HG03196 (cell line): ENCODE data around the gene NCSTN.
"Not testable (repeated sequence)": the region's sequence is repeated elsewhere in the genome, so short reads cannot be mapped to it uniquely, and the experiment has no call there.

Experiments used
- ATAC-seq: cut with Tn5 transposase; IDR thresholded peaks from one replicate; pipeline ENCODE4 v1.9.1; 2021; ENCODE audit not compliant: unreplicated experiment

Gene NCSTN

GRCh38 chr1:160370561-160371345 is 27.6 kb downstream of the NCSTN start:
- ATAC-seq, result no peak

- no peak for ATAC-seq
These were observed 28.1 kb downstream of the NCSTN start for GRCh38 chr1:160371346-160371631.

- no peak for ATAC-seq
These were observed 28.6 kb downstream of the NCSTN start for GRCh38 chr1:160371756-160372155.

GRCh38 chr1:160373696-160374095 is 30.5 kb downstream of the NCSTN start:
- ATAC-seq, result no peak

GRCh38 chr1:160374306-160375110 is 31.3 kb downstream of the NCSTN start:
- ATAC-seq, result no peak

GRCh38 chr1:160375788-160376524 is 32.8 kb downstream of the NCSTN start:
- no peak for ATAC-seq

GRCh38 chr1:160376525-160377131 is 33.4 kb downstream of the NCSTN start:
- ATAC-seq, result no peak

GRCh38 chr1:160377585-160378206 is 34.5 kb downstream of the NCSTN start:
- no peak for ATAC-seq

GRCh38 chr1:160384812-160385211 is 41.6 kb downstream of the NCSTN start:
- not testable (repeated sequence) for ATAC-seq

GRCh38 chr1:160388406-160388805 is 45.2 kb downstream of the NCSTN start:
- not testable (repeated sequence) for ATAC-seq

- no peak for ATAC-seq
These were observed 51.5 kb downstream of the NCSTN start for GRCh38 chr1:160394673-160395072.

GRCh38 chr1:160397651-160398050 is 54.5 kb downstream of the NCSTN start:
- no peak for ATAC-seq

- ATAC-seq, result no peak
These were observed 55.6 kb downstream of the NCSTN start for GRCh38 chr1:160398823-160399222.

- ATAC-seq, result no peak
These were observed 56.5 kb downstream of the NCSTN start for GRCh38 chr1:160399544-160400222.

- no peak for ATAC-seq
These were observed 57.1 kb downstream of the NCSTN start, which contains the start of gene VANGL2 for GRCh38 chr1:160400223-160400645. VANGL2 (plus strand) TSS chr1:160400564; CDS start chr1:160415838, 15,274 bp downstream.

- ATAC-seq, result no peak
These were observed 57.7 kb downstream of the NCSTN start for GRCh38 chr1:160400646-160401486.

GRCh38 chr1:160401487-160401805 is 58.3 kb downstream of the NCSTN start:
- ATAC-seq, result no peak

GRCh38 chr1:160402001-160402795 is 59.0 kb downstream of the NCSTN start:
- ATAC-seq, result no peak

GRCh38 chr1:160403244-160403643 is 60.1 kb downstream of the NCSTN start:
- ATAC-seq, result no peak
